Measurements from ENCODE around the gene CRLF2. TPM values are rescaled to one million over a fixed set of nuclear protein-coding genes. Genes with fewer than 3 reads are reported as not detected.
"Not testable (repeated sequence)": the region's sequence is repeated elsewhere in the genome, so short reads cannot be mapped to it uniquely, and the experiment has no call there.

Gene CRLF2, protein sequence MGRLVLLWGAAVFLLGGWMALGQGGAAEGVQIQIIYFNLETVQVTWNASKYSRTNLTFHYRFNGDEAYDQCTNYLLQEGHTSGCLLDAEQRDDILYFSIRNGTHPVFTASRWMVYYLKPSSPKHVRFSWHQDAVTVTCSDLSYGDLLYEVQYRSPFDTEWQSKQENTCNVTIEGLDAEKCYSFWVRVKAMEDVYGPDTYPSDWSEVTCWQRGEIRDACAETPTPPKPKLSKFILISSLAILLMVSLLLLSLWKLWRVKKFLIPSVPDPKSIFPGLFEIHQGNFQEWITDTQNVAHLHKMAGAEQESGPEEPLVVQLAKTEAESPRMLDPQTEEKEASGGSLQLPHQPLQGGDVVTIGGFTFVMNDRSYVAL
- 0.42 TPM in 1 of 2 replicates, not detected in the other for total RNA-seq (2014; rRNA removed; shearing (Covaris generic))
- polyA plus RNA-seq (2015; cell fraction: cytosol; rRNA removed), result not detected in 2 replicates
- not detected in 2 replicates for polyA plus RNA-seq (2015; cell fraction: nucleus; rRNA removed)

DNA sequence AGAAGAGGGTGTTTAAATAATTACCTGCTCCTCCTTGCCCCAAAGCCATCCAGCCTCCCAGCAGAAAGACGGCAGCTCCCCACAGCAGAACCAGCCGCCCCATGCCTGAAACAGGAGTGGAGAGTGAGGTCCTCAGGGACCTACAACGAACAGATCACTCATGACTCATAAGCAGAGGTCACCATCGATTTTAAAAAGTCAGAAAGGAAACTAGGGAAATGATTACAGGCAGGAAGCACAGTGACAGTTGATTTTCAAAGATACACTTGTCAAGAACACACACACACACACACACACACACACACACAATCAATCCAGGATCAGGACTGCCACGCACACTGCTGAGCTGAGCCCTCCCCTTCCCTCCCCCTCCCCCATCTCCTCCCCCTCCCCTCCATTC is at the start of gene CRLF2:
Gene CRLF2 (minus strand): TSS at position 118 of the 400 bp plus-strand sequence. CDS start 15 bp downstream, at position 103.
- peak; percentile 43 for DNase-seq (ENCODE audit: low read depth)

- not testable (repeated sequence) for DNase-seq (ENCODE audit: low read depth)
Measured at GRCh38 chrX:1261771-1262170, 49.3 kb upstream of the CRLF2 start.

DNA sequence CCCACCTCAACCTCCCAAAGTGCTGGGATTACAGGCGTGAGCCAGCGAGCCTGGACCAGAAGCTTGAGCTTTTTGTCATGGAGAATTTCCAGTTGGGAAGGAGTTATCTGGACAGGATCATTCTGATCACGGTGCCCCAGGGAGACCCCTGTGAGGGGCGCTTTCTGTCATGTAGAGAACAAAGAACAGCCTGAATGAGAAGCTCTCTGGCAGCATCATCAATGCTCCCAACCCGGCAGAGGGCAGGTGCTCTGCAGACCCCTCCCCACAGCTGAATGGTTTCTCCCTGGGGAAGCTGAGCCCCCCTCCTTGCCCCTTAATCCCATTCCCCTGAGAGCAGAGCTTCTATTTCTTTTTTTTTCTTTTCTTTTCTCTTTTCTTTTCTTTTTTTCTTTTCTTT is 48.8 kb upstream of the CRLF2 start:
- no peak for DNase-seq (ENCODE audit: low read depth)

DNA sequence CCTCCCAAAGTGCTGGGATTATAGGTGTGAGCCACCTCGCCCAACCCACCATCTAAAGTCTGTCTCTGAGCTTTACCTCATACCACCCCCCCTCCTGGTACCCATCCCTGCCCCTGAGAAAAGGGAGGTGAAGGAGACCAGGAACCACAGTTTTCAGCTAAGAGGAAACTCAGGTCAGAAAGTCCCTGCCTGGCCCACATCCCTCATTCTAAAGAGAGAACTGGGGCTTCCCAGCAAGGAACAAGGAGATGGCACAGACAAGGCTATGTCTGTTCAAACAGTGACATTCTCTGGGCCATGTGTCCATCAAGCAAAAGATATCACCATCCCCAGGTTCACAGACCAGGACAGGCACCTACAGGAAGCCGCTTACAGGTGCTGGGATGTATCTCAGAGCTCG is 40.4 kb upstream of the CRLF2 start:
- no peak for DNase-seq (ENCODE audit: low read depth)

- DNase-seq (ENCODE audit: low read depth), result peak; percentile 25
Measured at GRCh38 chrX:1249101-1249887, 36.8 kb upstream of the CRLF2 start.

GRCh38 chrX:1248331-1249061 is 36.0 kb upstream of the CRLF2 start:
- DNase-seq (ENCODE audit: low read depth), result no peak

- peak; percentile 67 for DNase-seq (ENCODE audit: low read depth)
Measured at GRCh38 chrX:1246816-1247215, 34.4 kb upstream of the CRLF2 start.

GRCh38 chrX:1244164-1245076 is 32.0 kb upstream of the CRLF2 start:
- DNase-seq (ENCODE audit: low read depth), result no peak

DNA sequence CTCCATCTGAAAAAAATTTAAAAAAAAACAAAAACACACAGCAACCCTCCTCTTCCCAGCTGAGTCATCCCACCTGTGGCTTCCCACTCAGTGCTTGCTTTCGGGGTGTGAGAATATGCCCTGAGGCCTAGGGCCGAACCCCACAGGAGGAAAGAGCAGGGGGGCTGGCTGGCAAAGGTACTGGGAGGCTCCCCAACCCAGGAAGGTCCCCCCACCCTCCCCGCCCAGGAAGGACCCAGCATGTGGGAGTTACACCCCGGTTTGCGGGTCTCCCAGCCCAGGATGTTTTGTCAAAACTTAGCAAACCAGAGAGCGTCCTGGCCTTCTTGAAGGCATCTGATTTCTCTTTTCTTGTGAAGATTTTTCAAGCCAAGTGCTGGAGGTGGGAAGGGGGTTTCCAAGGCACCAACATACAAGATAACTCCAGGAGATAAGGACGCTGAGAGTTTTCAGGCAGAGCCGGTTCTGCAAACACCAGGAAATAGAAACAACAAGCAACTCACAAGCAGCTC is 30.5 kb upstream of the CRLF2 start:
- DNase-seq (ENCODE audit: low read depth), result no peak

DNA sequence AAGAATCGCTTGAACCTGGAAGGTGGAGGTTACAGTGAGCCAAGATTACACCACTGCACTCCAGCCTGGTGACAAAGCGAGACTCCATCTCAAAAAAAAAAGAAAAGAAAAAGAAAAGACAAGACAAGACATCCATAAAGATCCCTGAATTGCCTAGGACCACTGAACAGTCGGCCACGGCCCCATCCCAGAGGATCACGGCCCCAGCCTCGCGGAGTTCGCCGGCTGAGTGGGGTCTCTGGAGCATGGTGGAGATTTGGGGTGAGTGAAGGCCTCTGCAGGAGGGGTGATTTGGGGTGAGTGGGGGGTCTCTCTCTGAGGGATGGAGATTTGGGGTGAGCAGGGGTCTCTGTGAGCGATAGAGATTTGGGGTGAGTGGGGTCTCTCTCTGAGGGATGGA is 28.1 kb upstream of the CRLF2 start:
- not testable (repeated sequence) for DNase-seq (ENCODE audit: low read depth)

GRCh38 chrX:1239681-1240142 is 27.3 kb upstream of the CRLF2 start:
- peak; percentile 47 for DNase-seq (ENCODE audit: low read depth)

- no peak for DNase-seq (ENCODE audit: low read depth)
Measured at GRCh38 chrX:1231850-1232465, 19.5 kb upstream of the CRLF2 start.

DNA sequence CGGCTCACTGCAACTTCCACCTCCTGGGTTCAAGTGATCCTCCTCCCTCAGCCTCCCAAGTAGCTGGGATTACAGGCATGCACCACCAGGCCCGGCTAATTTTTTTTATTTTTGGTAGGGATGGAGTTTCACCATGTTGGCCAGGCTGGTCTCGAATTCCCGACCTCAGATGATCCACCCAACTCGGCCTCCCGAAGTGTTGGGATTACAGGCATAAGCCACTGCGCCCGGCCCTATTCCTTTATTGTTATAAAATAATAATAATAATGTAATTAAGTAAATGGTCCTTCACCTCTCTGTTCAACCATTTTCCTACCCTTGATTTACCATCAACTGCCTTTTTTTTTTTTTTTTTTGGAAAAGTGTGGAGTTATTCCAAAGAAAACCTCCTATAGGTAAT is 15.7 kb upstream of the CRLF2 start:
- not testable (repeated sequence) for DNase-seq (ENCODE audit: low read depth)

DNA sequence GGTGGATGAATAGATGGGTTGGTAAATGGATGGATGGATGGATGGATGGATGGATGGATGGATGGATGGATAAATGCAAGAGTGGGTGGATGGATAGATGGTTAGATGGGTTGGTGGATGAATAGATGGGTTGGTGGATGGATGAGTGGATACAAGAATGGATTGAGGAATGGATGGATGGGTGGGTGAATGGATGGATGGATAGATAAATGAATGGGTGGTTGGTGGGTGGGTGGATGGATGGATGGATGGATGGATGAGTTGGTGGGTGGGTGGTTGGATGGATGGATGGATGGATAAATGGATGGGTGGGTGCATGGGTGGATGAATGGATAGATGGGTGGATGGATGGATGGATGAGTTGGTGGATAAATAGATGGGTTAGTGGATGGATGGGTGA is 13.8 kb upstream of the CRLF2 start:
- DNase-seq (ENCODE audit: low read depth), result no peak

DNA sequence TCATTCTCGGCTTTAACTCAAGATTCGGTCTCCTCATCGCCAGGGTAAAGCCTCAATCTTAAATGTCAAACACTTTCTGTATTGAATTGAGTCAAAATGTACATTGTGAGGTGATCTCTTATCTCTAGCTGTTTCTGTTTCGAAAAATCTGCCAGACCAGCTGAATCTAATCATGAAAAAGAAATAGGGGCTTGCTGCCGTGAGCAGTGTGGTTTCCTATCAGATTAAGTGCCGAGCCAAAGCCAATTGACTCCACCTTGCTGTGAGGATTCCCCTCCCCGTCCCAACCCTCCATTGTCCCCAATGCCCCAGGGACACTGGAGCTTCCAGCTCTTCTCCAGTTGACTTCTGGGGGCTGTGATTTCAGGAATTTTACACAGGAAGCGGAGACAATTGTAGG is 12.5 kb upstream of the CRLF2 start:
- no peak for DNase-seq (ENCODE audit: low read depth)

DNA sequence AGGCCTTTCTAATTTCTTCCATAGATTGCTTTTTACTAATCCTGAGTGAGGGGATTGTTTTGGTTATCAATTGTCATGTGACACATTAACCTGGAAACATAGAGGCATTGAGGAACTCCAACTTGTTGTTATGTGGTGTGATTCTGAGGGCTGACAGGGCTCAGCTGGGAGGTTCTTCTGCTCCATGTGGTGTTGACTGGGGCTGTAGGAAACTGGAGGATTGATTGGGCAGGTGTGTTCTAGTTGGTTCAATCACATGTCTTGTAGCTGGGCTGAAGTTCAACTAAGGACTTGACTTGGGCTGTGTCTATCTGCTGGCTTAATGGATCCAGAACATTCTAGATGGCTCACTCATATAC is 10.8 kb upstream of the CRLF2 start:
- DNase-seq (ENCODE audit: low read depth), result no peak

GRCh38 chrX:1222531-1223241 is 10.2 kb upstream of the CRLF2 start:
- DNase-seq (ENCODE audit: low read depth), result peak; percentile 69

DNA sequence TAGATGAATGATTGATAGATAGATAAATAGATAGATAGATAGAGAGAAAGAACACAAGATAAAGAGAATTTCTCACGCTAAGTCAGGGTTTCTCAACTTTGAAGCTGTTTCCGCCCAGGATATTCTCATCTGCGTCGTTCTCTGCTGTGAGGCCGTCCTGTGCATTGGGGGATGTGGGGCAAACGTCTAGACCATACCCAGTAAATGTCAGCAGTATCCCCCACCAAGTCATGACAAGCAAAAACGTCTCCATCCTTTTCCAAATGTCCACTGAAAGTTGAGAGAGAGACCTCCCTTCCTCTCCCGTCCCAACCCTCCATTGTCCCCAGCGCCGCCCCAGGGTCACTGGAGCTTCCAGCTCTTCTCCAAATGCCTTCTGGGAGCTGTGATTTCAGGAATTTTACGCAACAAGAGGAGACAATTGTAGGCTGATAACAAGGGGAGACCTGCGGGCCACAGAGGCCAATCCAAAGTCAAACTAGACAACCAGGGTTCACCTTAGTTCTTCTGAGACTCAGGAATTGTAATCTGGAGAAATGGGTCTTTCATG is 8.9 kb upstream of the CRLF2 start:
- DNase-seq (ENCODE audit: low read depth), result no peak

DNA sequence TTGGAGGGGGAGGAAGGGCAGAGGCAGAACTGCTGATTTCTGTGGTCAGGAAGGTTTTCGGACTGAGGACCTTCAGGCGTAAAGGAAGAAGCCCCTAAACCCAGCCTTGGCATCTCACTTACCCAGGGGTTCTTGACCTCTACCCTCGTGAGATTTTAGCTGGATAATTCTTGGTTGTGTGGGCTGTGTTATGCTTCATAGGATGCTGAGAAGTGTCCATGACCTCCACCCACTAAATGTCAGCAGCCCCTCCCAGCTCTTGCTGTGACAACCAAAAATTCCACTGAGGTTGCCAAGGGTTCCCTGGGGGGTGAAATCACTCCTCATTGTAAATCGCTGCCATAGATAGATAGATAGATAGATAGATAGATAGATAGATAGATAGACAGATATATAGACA is 5.8 kb upstream of the CRLF2 start:
- no peak for DNase-seq (ENCODE audit: low read depth)

Measured in HT1080 (cell line).